HepG2 (cell line): Measurements from ENCODE around the gene DERL2. TPM values are rescaled to one million over a fixed set of nuclear protein-coding genes. Genes with fewer than 3 reads are reported as not detected.

Experiments
- BRCA1 ChIP-seq: sonication (generic); formaldehyde crosslinking; IDR thresholded peaks from 2 replicates; pipeline ENCODE4 v1.4.0; 2020; ENCODE audit warnings: missing genetic modification reagents
- CBFB ChIP-seq: sonication (generic); formaldehyde crosslinking; IDR thresholded peaks from 2 replicates; pipeline ENCODE4 v1.4.0; 2020; ENCODE audit warnings: missing genetic modification reagents
- FOSL1 ChIP-seq: sonication (generic); formaldehyde crosslinking; IDR thresholded peaks from 2 replicates; pipeline ENCODE4 v1.9.0; 2021; ENCODE audit warnings: missing genetic modification reagents, borderline replicate concordance
- FOXP1 ChIP-seq, 2 experiments: fragments of 450-650 bp in 1 of 2; IDR thresholded peaks; 2 replicates each; pipeline ENCODE4 v1.6.1; 2017 to 2018; ENCODE audit warnings: antibody characterized with exemption in 1 of 2
- GABPA ChIP-seq, 2 experiments: IDR thresholded peaks; 2 replicates each; pipeline ENCODE4 v1.6.1; 2011 to 2016; ENCODE audit warnings: low read depth in 2 of 2, low read length in 1 of 2, missing biosample characterization in 1 of 2, missing genetic modification characterization in 1 of 2
- MEIS2 ChIP-seq: sonication (generic); formaldehyde crosslinking; IDR thresholded peaks from 2 replicates; pipeline ENCODE4 v1.9.0; 2021; ENCODE audit warnings: mild to moderate bottlenecking, missing genetic modification reagents
- MTA3 ChIP-seq: sonication (generic); formaldehyde crosslinking; IDR thresholded peaks from 2 replicates; pipeline ENCODE4 v1.4.0; 2020; ENCODE audit warnings: missing genetic modification reagents
- PRMT3 ChIP-seq: sonication (generic); formaldehyde crosslinking; IDR thresholded peaks from 2 replicates; pipeline ENCODE4 v1.8.1; 2022; ENCODE audit warnings: low read depth, mild to moderate bottlenecking, moderate library complexity, missing genetic modification reagents, borderline replicate concordance
- RBM39 ChIP-seq: fragments of 200-400 bp; formaldehyde crosslinking; IDR thresholded peaks from one replicate; pipeline ENCODE4 v1.6.1; 2018; ENCODE audit warnings: antibody characterized with exemption, mild to moderate bottlenecking, low read depth, low read length; ENCODE audit not compliant: poor library complexity, severe bottlenecking
- SOX5 ChIP-seq: IDR thresholded peaks from 2 replicates; pipeline ENCODE4 v1.6.1; 2016; ENCODE audit warnings: borderline replicate concordance
- TEAD3 ChIP-seq: optimal IDR thresholded peaks from 2 replicates; pipeline ENCODE3; 2016; ENCODE audit warnings: borderline replicate concordance
- TRIM24 ChIP-seq: sonication (generic); formaldehyde crosslinking; IDR thresholded peaks from 2 replicates; pipeline ENCODE4 v1.8.0; 2022; ENCODE audit warnings: mild to moderate bottlenecking, missing genetic modification reagents
- YEATS2 ChIP-seq: sonication (generic); formaldehyde crosslinking; IDR thresholded peaks from 2 replicates; pipeline ENCODE4 v1.4.0; 2020; ENCODE audit warnings: missing genetic modification reagents, borderline replicate concordance
- ZBTB43 ChIP-seq: sonication (generic); formaldehyde crosslinking; conservative IDR thresholded peaks from 2 replicates; pipeline ENCODE4 v1.4.0; 2020; ENCODE audit warnings: missing genetic modification reagents
- ZKSCAN1 ChIP-seq: fragments of 150-350 bp; IDR thresholded peaks from 2 replicates; pipeline ENCODE4 v1.6.1; 2014; ENCODE audit warnings: low read length
- ZNF230 ChIP-seq: sonication (generic); formaldehyde crosslinking; IDR thresholded peaks from 2 replicates; pipeline ENCODE4 v1.4.0; 2020; ENCODE audit warnings: mild to moderate bottlenecking, missing genetic modification reagents
- ZNF550 ChIP-seq: sonication (generic); formaldehyde crosslinking; IDR thresholded peaks from 2 replicates; pipeline ENCODE4 v1.4.0; 2020; ENCODE audit warnings: mild to moderate bottlenecking, missing genetic modification reagents, borderline replicate concordance
- ZNF577 ChIP-seq: sonication (generic); formaldehyde crosslinking; IDR thresholded peaks from 2 replicates; pipeline ENCODE4 v1.4.0; 2020; ENCODE audit warnings: mild to moderate bottlenecking, low read depth, missing genetic modification reagents, borderline replicate concordance
- ZNF691 ChIP-seq: sonication (generic); formaldehyde crosslinking; IDR thresholded peaks from 2 replicates; pipeline ENCODE4 v1.4.0; 2020; ENCODE audit warnings: missing genetic modification reagents, low read depth, mild to moderate bottlenecking, borderline replicate concordance
- ZNF703 ChIP-seq: sonication (generic); formaldehyde crosslinking; IDR thresholded peaks from 2 replicates; pipeline ENCODE4 v1.5.1; 2020; ENCODE audit warnings: missing genetic modification reagents, mild to moderate bottlenecking, moderate library complexity, borderline replicate concordance
- ZNF776 ChIP-seq: sonication (generic); formaldehyde crosslinking; IDR thresholded peaks from 2 replicates; pipeline ENCODE4 v1.4.0; 2020; ENCODE audit warnings: mild to moderate bottlenecking, missing genetic modification reagents
- ZNF777 ChIP-seq: sonication (generic); formaldehyde crosslinking; IDR thresholded peaks from 2 replicates; pipeline ENCODE4 v1.4.0; 2020; ENCODE audit warnings: missing genetic modification reagents
- ZSCAN31 ChIP-seq: sonication (generic); formaldehyde crosslinking; IDR thresholded peaks from 2 replicates; pipeline ENCODE4 v1.5.0; 2020; ENCODE audit warnings: low read depth, mild to moderate bottlenecking, missing genetic modification reagents
- ZSCAN5A ChIP-seq: sonication (generic); formaldehyde crosslinking; IDR thresholded peaks from 2 replicates; pipeline ENCODE4 v1.8.0; 2022; ENCODE audit warnings: mild to moderate bottlenecking, missing genetic modification reagents, borderline replicate concordance
- ZZZ3 ChIP-seq: sonication (generic); formaldehyde crosslinking; IDR thresholded peaks from 2 replicates; pipeline ENCODE4 v1.4.0; 2020; ENCODE audit warnings: missing genetic modification reagents, mild to moderate bottlenecking, borderline replicate concordance
- polyA plus RNA-seq, 8 experiments: library from polyadenylated mRNA; depleted of rRNA in 3 of 8; stranded (reverse) in 7 of 8; unstranded in 1 of 8; fragments of >200 nt; fragmentation: Illumina TruSeq in 4 of 8; extraction: Trizol in 4 of 8; gene quantifications; 2 replicates each; pipeline versions ENCODE4 v1.2.1 to v1.2.3, GENCODE V29; 2011 to 2016; ENCODE audit warnings: low read depth in 4 of 8, missing spikeins in 1 of 8, mixed read lengths in 1 of 8; ENCODE audit not compliant: insufficient read depth in 1 of 8
- total RNA-seq, 5 experiments: library from RNA; depleted of rRNA; stranded (reverse); fragments of >200 nt; fragmentation: Illumina TruSeq; extraction: Trizol; gene quantifications; 2 replicates each; pipeline ENCODE4 v1.2.3, GENCODE V29; 2016; ENCODE audit warnings: low read depth in 1 of 5
- TF ChIP-seq, protein P1 (sequence below): sonication (generic); formaldehyde crosslinking; IDR thresholded peaks from 2 replicates; pipeline ENCODE4 v1.9.0; 2021; ENCODE audit warnings: missing genetic modification reagents, borderline replicate concordance

DERL2 gene
- total and polyA plus RNA-seq, 2 of the 13 experiments (the other 11 are each of a cell fraction or from before 2014, with no cell fraction given) = 59.3 to 65.2 TPM

- TF ChIP-seq ZBTB43 = no peak
- TF ChIP-seq MTA3 (CRISPR knock-in tag) = no peak
- TF ChIP-seq ZNF550 = no peak
- peak; percentile 32; the same call in 1 of the 2 replicates for TF ChIP-seq YEATS2 (CRISPR knock-in tag)
- no peak for TF ChIP-seq FOSL1 (CRISPR knock-in tag)
- no peak for TF ChIP-seq ZSCAN31 (CRISPR knock-in tag)
- TF ChIP-seq PRMT3 (CRISPR knock-in tag) = no peak
- no peak for TF ChIP-seq ZSCAN5A (CRISPR knock-in tag)
- TF ChIP-seq ZNF777 (CRISPR knock-in tag) = no peak
- no peak for TF ChIP-seq ZNF691 (CRISPR knock-in tag)
- TF ChIP-seq ZNF577 (CRISPR knock-in tag) = no peak
- TF ChIP-seq SOX5 = no peak
- TF ChIP-seq ZNF776 (CRISPR knock-in tag) = no peak; the same call in 1 of the 2 replicates
- no peak for TF ChIP-seq GABPA (IDR thresholded peaks at IDR 0.05; ENCODE audit: low read depth, low read length)
- no peak for TF ChIP-seq GABPA (CRISPR knock-in tag; IDR thresholded peaks at IDR 0.05; ENCODE audit: low read depth)
- no peak for TF ChIP-seq ZNF230 (CRISPR knock-in tag)
- no peak for TF ChIP-seq BRCA1
- no peak for TF ChIP-seq CBFB (CRISPR knock-in tag)
- TF ChIP-seq MEIS2 (CRISPR knock-in tag) = no peak
- no peak for TF ChIP-seq FOXP1 (IDR thresholded peaks at IDR 0.05)
- no peak for TF ChIP-seq FOXP1 (CRISPR knock-in tag; IDR thresholded peaks at IDR 0.05)
- TF ChIP-seq, protein P1, sequence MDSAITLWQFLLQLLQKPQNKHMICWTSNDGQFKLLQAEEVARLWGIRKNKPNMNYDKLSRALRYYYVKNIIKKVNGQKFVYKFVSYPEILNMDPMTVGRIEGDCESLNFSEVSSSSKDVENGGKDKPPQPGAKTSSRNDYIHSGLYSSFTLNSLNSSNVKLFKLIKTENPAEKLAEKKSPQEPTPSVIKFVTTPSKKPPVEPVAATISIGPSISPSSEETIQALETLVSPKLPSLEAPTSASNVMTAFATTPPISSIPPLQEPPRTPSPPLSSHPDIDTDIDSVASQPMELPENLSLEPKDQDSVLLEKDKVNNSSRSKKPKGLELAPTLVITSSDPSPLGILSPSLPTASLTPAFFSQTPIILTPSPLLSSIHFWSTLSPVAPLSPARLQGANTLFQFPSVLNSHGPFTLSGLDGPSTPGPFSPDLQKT (CRISPR knock-in tag) = no peak
- no peak for TF ChIP-seq ZKSCAN1
- peak; percentile 53 for TF ChIP-seq TEAD3 (CRISPR knock-in tag)
- TF ChIP-seq TRIM24 (CRISPR knock-in tag) = no peak
- TF ChIP-seq RBM39 = no peak
- no peak for TF ChIP-seq ZNF703 (CRISPR knock-in tag)
- no peak for TF ChIP-seq ZZZ3 (CRISPR knock-in tag)
These were observed 14.8 kb upstream of the DERL2 start (continued) for GRCh38 chr17:5500589-5501391.
